NB4 (cell line): ENCODE measurements around the gene TTC39B.

ENCODE experiments used
- MYC ChIP-seq: IDR thresholded peaks from 2 replicates; pipeline ENCODE4 v1.6.1; 2011; ENCODE audit warnings: low read depth, low read length
- POLR2A ChIP-seq: IDR thresholded peaks from 2 replicates; pipeline ENCODE4 v1.6.1; 2011; ENCODE audit warnings: mild to moderate bottlenecking; ENCODE audit not compliant: insufficient read length; ENCODE audit errors: extremely low read depth
- TF ChIP-seq, protein P1 (sequence below): IDR thresholded peaks from one replicate; pipeline ENCODE4 v1.5.1; 2012; ENCODE audit warnings: low read depth, low read length
- TF ChIP-seq, protein P2 (sequence below): IDR thresholded peaks from 2 replicates; pipeline ENCODE4 v1.6.1; 2011; ENCODE audit warnings: low read depth, low read length

- TF ChIP-seq, protein P1, sequence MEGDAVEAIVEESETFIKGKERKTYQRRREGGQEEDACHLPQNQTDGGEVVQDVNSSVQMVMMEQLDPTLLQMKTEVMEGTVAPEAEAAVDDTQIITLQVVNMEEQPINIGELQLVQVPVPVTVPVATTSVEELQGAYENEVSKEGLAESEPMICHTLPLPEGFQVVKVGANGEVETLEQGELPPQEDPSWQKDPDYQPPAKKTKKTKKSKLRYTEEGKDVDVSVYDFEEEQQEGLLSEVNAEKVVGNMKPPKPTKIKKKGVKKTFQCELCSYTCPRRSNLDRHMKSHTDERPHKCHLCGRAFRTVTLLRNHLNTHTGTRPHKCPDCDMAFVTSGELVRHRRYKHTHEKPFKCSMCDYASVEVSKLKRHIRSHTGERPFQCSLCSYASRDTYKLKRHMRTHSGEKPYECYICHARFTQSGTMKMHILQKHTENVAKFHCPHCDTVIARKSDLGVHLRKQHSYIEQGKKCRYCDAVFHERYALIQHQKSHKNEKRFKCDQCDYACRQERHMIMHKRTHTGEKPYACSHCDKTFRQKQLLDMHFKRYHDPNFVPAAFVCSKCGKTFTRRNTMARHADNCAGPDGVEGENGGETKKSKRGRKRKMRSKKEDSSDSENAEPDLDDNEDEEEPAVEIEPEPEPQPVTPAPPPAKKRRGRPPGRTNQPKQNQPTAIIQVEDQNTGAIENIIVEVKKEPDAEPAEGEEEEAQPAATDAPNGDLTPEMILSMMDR, result no peak
- TF ChIP-seq, protein P2, sequence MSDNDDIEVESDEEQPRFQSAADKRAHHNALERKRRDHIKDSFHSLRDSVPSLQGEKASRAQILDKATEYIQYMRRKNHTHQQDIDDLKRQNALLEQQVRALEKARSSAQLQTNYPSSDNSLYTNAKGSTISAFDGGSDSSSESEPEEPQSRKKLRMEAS, result no peak
- no peak for TF ChIP-seq POLR2A
- TF ChIP-seq MYC, result no peak
Observed at GRCh38 chr9:15308511-15308910, 1.5 kb upstream of the TTC39B start.
